Skeletal muscle tissue (tissue), 4 donors: ENCODE data around the gene PLCB4. TPM values are rescaled to one million over a fixed set of nuclear protein-coding genes. Genes with fewer than 3 reads are reported as not detected.

Source experiments
- H3K27ac ChIP-seq: one replicate; pipeline ENCODE4 v1.7.0; 2013; ENCODE audit warnings: mild to moderate bottlenecking, low read depth, low read length, inconsistent platforms
- H3K27me3 ChIP-seq, 3 donors: one replicate each; pipeline ENCODE4 v1.7.0; 2013; ENCODE audit warnings: low read length in 3 of 3; ENCODE audit not compliant: control insufficient read depth in 3 of 3, insufficient read depth in 3 of 3
- H3K36me3 ChIP-seq, 3 donors: one replicate each; pipeline ENCODE4 v1.7.0; 2013; ENCODE audit warnings: low read length in 3 of 3; ENCODE audit not compliant: control insufficient read depth in 3 of 3, insufficient read depth in 3 of 3
- H3K4me1 ChIP-seq, 3 donors: one replicate each; pipeline ENCODE4 v1.7.0; 2013; ENCODE audit warnings: low read length in 3 of 3, mild to moderate bottlenecking in 3 of 3; ENCODE audit not compliant: control insufficient read depth in 3 of 3, insufficient read depth in 3 of 3
- H3K4me3 ChIP-seq, 3 donors: one replicate each; pipeline ENCODE4 v1.7.0; 2013; ENCODE audit warnings: low read length in 3 of 3
- H3K9ac ChIP-seq, 3 donors: one replicate each; pipeline ENCODE4 v1.7.0; 2013; ENCODE audit warnings: low read length in 3 of 3, mild to moderate bottlenecking in 3 of 3, moderate library complexity in 2 of 3, low read depth in 1 of 3
- H3K9me3 ChIP-seq, 3 donors: one replicate each; pipeline ENCODE4 v1.7.0; 2013; ENCODE audit warnings: low read length in 3 of 3; ENCODE audit not compliant: control insufficient read depth in 3 of 3
- total RNA-seq: library from RNA; depleted of rRNA; stranded (reverse); fragments of >200 nt; gene quantifications from one replicate; pipeline ENCODE4 v1.2.3, GENCODE V29; 2014
- donor health status: Osteomylitis.

PLCB4 gene
- total RNA-seq, 1 donor from 2014 or later = 6.3 TPM

GRCh38 chr20:9400171-9401025, 331.5 kb downstream of the PLCB4 start:
- Histone ChIP-seq H3K4me3 (no peak overlapping the region), H3K27ac (no peak overlapping the region), H3K27me3 (no peaks in the 10 kb centered on the region), H3K36me3 (peaks cover 0 to 8% (median 2%) of the 10 kb centered on the region in 3 donors), H3K9me3 (no peaks in the 10 kb centered on the region), H3K9ac (no peak overlapping the region), H3K4me1 (no peaks in the 10 kb centered on the region)

GRCh38 chr20:9401371-9401770, 332.5 kb downstream of the PLCB4 start:
- H3K36me3 ChIP-seq = peaks cover 0 to 8% (median 2%) of the 10 kb centered on the region in 3 donors
- H3K9me3 ChIP-seq = no peaks in the 10 kb centered on the region
- no peaks in the 10 kb centered on the region for H3K4me1 ChIP-seq
- H3K27me3 ChIP-seq = no peaks in the 10 kb centered on the region
- H3K4me3 ChIP-seq = no peak overlapping the region
- no peak overlapping the region for H3K9ac ChIP-seq
- H3K27ac ChIP-seq = no peak overlapping the region

- Histone ChIP-seq H3K9me3 (no peaks in the 10 kb centered on the region), H3K4me3 (no peak overlapping the region)
Observed at GRCh38 chr20:9402141-9402540, 333.3 kb downstream of the PLCB4 start.

GRCh38 chr20:9402546-9402945, 333.7 kb downstream of the PLCB4 start:
- H3K36me3 ChIP-seq = peaks cover 0 to 8% (median 2%) of the 10 kb centered on the region in 3 donors
- H3K27me3 ChIP-seq = no peaks in the 10 kb centered on the region
- no peaks in the 10 kb centered on the region for H3K4me1 ChIP-seq
- H3K27ac ChIP-seq = no peak overlapping the region
- H3K4me3 ChIP-seq = no peak overlapping the region
- no peaks in the 10 kb centered on the region for H3K9me3 ChIP-seq
- no peak overlapping the region for H3K9ac ChIP-seq

More at GRCh38 chr20:9402141-9402540, 333.3 kb downstream of the PLCB4 start:
- H3K36me3 ChIP-seq = peaks cover 0 to 8% (median 2%) of the 10 kb centered on the region in 3 donors
- H3K27me3 ChIP-seq = no peaks in the 10 kb centered on the region
- H3K4me1 ChIP-seq = no peaks in the 10 kb centered on the region
- no peak overlapping the region for H3K9ac ChIP-seq
- H3K27ac ChIP-seq = no peak overlapping the region

GRCh38 chr20:9403448-9403847, 334.6 kb downstream of the PLCB4 start:
- Histone ChIP-seq H3K4me1 (no peaks in the 10 kb centered on the region), H3K36me3 (peaks cover 0 to 8% (median 2%) of the 10 kb centered on the region in 3 donors), H3K27me3 (no peaks in the 10 kb centered on the region), H3K9me3 (no peaks in the 10 kb centered on the region), H3K4me3 (no peak overlapping the region), H3K27ac (no peak overlapping the region), H3K9ac (no peak overlapping the region)

- H3K36me3 ChIP-seq = peaks cover 0 to 2% (median under 1%) of the 10 kb centered on the region in 3 donors
Observed at GRCh38 chr20:9407805-9408421, 339.0 kb downstream of the PLCB4 start.

GRCh38 chr20:9408422-9409300, 339.8 kb downstream of the PLCB4 start:
- no peak overlapping the region for H3K27ac ChIP-seq
- peaks cover 0 to 3% (median 2%) of the 10 kb centered on the region in 3 donors for H3K36me3 ChIP-seq
- no peak overlapping the region for H3K9ac ChIP-seq
- no peaks in the 10 kb centered on the region for H3K4me1 ChIP-seq
- no peak overlapping the region for H3K4me3 ChIP-seq
- H3K27me3 ChIP-seq = no peaks in the 10 kb centered on the region
- H3K9me3 ChIP-seq = no peaks in the 10 kb centered on the region

More at GRCh38 chr20:9407805-9408421, 339.0 kb downstream of the PLCB4 start:
- Histone ChIP-seq H3K4me1 (no peaks in the 10 kb centered on the region), H3K27me3 (no peaks in the 10 kb centered on the region), H3K9ac (no peak overlapping the region), H3K4me3 (no peak overlapping the region), H3K9me3 (no peaks in the 10 kb centered on the region), H3K27ac (no peak overlapping the region)

- peaks cover 0 to 3% (median 2%) of the 10 kb centered on the region in 3 donors for H3K36me3 ChIP-seq
- H3K27ac ChIP-seq = no peak overlapping the region
- H3K9ac ChIP-seq = no peak overlapping the region
- H3K4me1 ChIP-seq = no peaks in the 10 kb centered on the region
- H3K9me3 ChIP-seq = no peaks in the 10 kb centered on the region
- no peak overlapping the region for H3K4me3 ChIP-seq
- H3K27me3 ChIP-seq = no peaks in the 10 kb centered on the region
Observed at GRCh38 chr20:9409352-9409751, 340.5 kb downstream of the PLCB4 start.

- H3K9me3 ChIP-seq = no peaks in the 10 kb centered on the region
- H3K4me3 ChIP-seq = no peak overlapping the region
- no peaks in the 10 kb centered on the region for H3K4me1 ChIP-seq
- no peak overlapping the region for H3K9ac ChIP-seq
- peaks cover 0 to 3% (median 2%) of the 10 kb centered on the region in 3 donors for H3K36me3 ChIP-seq
- H3K27ac ChIP-seq = no peak overlapping the region
- H3K27me3 ChIP-seq = no peaks in the 10 kb centered on the region
Observed at GRCh38 chr20:9409981-9410380, 341.1 kb downstream of the PLCB4 start.
